MCF 10A (cell line): ENCODE results near the gene CBFA2T3. TPM values are rescaled to one million over a fixed set of nuclear protein-coding genes. Genes with fewer than 3 reads are reported as not detected.

Source experiments
- BruUV-seq: library from RNA; stranded (reverse); fragments of 400-500 nt; replicated peaks from 2 replicates; lab custom pipeline; 2021; lab: Mats Ljungman, UMichigan
- CTCF ChIA-PET: fragments of 300-600 bp; sonication (Branson Sonifier 250); formaldehyde crosslinking; extraction: SDS; loops from one replicate; lab custom pipeline; 2021; ENCODE audit warnings: antibody characterized with exemption, inconsistent platforms; lab: Yijun Ruan, JAX
- POLR2A ChIA-PET: fragments of 300-600, 350-650 bp; sonication (Branson Sonifier 250); formaldehyde crosslinking; extraction: SDS; loops from one replicate; lab custom pipeline; 2020; ENCODE audit warnings: antibody characterized with exemption, inconsistent platforms; lab: Yijun Ruan, JAX
- DNase-seq: peaks from one replicate; pipeline ENCODE4 v3.0.0-alpha.2; 2018; ENCODE audit not compliant: unreplicated experiment
- H3K27ac Mint-ChIP-seq: one replicate; pipeline ENCODE4 v1.8.0; 2022; ENCODE audit warnings: mild to moderate bottlenecking, low read depth, mixed read lengths; ENCODE audit not compliant: unreplicated experiment
- H3K27me3 Mint-ChIP-seq: one replicate; pipeline ENCODE4 v1.8.0; 2022; ENCODE audit warnings: mixed read lengths; ENCODE audit not compliant: insufficient read depth, unreplicated experiment
- H3K36me3 Mint-ChIP-seq: one replicate; pipeline ENCODE4 v1.8.0; 2022; ENCODE audit warnings: mild to moderate bottlenecking, moderate library complexity, mixed read lengths; ENCODE audit not compliant: insufficient read depth, unreplicated experiment
- H3K4me1 Mint-ChIP-seq: one replicate; pipeline ENCODE4 v1.8.0; 2022; ENCODE audit warnings: mixed read lengths; ENCODE audit not compliant: insufficient read depth, unreplicated experiment
- H3K4me3 Mint-ChIP-seq: one replicate; pipeline ENCODE4 v1.8.0; 2022; ENCODE audit warnings: mild to moderate bottlenecking, moderate library complexity, mixed read lengths; ENCODE audit not compliant: unreplicated experiment
- H3K9me3 Mint-ChIP-seq: one replicate; pipeline ENCODE4 v1.8.0; 2022; ENCODE audit warnings: mixed read lengths; ENCODE audit not compliant: unreplicated experiment
- intact Hi-C: fragments of 100-400 bp; cut with micrococcal nuclease; formaldehyde crosslinking; loops from 2 replicates; pipeline ENCODE4 v1.14.1; 2022
- total RNA-seq: library from RNA; stranded (reverse); gene quantifications from 2 replicates; pipeline ENCODE4 v1.2.3, GENCODE V29; 2022
- TF ChIP-seq, protein P1 (sequence below): fragments of 200-600 bp; IDR thresholded peaks from one replicate; pipeline ENCODE4 v1.8.0; 2022; ENCODE audit warnings: antibody characterized with exemption, mild to moderate bottlenecking; ENCODE audit not compliant: unreplicated experiment

Gene CBFA2T3
- total RNA-seq, 1 experiment from 2014 or later, result not detected

DNA sequence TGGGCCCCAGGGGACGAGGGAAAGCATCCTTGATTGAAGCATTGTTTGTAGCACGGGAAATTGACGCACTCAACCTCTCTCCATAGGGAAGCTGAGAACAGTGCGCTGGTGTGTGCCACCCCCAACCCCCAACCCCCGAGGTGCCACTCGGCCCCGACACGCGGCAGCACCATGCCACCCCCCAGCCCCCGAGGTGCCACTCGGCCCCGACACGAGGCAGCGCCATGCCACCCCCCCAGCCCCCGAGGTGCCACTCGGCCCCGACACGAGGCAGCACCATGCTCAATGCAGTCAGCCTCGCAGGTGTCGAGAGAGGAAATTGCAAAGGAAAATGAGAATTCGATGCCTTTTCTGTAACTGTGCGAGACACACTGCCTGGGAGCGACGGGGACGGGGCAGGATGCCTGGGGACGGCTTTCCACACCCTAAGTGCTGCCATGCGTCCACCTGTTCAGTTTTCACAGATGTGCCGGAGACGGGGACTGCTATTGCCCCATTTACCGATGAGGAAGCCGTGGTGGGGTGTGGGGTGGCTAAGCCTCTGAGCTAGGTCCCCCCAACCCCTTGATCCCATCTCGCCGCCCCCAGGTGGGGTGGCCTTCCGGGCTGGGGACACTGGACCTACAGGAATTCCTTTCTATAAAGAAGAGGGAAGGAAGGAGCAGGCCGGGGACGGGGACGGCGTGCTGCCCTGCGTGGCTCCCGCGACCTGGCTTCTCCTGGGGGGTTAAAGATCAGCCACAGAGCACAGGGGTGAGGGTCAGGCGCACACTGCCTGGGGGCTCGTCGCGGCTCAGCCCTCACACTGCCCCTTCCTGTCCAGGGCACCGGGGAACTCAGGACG lies 9.8 kb downstream of the CBFA2T3 start:
- intact Hi-C loops, result no loop called here
- DNase-seq, result no peak
- Mint-ChIP-seq H3K36me3 (no peaks in the 10 kb centered on the region), H3K4me3 (no peak overlapping the region), H3K9me3 (no peaks in the 10 kb centered on the region), H3K27ac (no peak overlapping the region), H3K4me1 (no peaks in the 10 kb centered on the region), H3K27me3 (peaks cover 51% of the 10 kb centered on the region)
- BruUV-seq, result no TSS peak
- CTCF ChIA-PET, result interaction anchor here (0.7 kb wide), 1 partner anchor 200 kb away, joined by 3 read pairs; no protein-coding TSS in a partner anchor
- TF ChIP-seq, protein P1, sequence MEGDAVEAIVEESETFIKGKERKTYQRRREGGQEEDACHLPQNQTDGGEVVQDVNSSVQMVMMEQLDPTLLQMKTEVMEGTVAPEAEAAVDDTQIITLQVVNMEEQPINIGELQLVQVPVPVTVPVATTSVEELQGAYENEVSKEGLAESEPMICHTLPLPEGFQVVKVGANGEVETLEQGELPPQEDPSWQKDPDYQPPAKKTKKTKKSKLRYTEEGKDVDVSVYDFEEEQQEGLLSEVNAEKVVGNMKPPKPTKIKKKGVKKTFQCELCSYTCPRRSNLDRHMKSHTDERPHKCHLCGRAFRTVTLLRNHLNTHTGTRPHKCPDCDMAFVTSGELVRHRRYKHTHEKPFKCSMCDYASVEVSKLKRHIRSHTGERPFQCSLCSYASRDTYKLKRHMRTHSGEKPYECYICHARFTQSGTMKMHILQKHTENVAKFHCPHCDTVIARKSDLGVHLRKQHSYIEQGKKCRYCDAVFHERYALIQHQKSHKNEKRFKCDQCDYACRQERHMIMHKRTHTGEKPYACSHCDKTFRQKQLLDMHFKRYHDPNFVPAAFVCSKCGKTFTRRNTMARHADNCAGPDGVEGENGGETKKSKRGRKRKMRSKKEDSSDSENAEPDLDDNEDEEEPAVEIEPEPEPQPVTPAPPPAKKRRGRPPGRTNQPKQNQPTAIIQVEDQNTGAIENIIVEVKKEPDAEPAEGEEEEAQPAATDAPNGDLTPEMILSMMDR, result no peak
- POLR2A ChIA-PET, result no interaction called here

DNA sequence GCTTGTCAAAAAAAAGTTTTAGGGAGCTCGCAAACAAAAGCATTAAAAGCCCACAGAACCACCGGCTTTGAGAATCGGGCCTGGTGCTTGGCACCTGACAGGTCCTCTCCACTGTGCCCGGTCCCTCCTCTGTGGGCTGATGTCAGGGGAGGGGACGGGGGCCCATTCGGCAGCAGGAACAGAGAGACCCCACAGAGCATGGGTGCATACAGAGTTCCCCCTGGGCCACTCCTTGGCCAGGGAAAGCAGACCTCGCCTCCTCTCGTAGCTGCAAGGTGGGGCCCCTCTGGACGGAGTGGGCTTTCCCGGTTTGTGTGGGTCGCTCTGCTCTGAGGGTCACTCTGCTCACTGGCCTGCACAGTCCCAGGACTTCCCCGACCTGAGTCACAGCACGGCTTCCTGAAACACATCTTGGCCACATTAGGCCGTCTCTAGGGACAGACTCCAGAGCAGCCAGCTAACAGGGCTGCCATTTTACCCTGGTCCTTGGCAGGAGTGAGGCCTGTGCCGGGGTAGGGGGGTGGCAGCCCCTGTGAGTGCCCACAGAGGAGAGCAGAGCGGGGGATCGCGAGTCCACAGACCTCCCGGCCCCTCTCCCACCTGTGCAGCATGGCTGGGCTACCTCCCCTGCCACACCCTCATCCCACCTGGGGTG lies 11.1 kb downstream of the CBFA2T3 start:
- Mint-ChIP-seq H3K4me1 (no peaks in the 10 kb centered on the region), H3K4me3 (no peak overlapping the region), H3K27me3 (peaks cover 49% of the 10 kb centered on the region), H3K9me3 (no peaks in the 10 kb centered on the region), H3K36me3 (no peaks in the 10 kb centered on the region), H3K27ac (no peak overlapping the region)
- TF ChIP-seq, protein P1, result no peak
- intact Hi-C loops, result no loop called here
- BruUV-seq, result no TSS peak
- no peak for DNase-seq
- ChIA-PET CTCF (no interaction called here), POLR2A (no interaction called here)

DNA sequence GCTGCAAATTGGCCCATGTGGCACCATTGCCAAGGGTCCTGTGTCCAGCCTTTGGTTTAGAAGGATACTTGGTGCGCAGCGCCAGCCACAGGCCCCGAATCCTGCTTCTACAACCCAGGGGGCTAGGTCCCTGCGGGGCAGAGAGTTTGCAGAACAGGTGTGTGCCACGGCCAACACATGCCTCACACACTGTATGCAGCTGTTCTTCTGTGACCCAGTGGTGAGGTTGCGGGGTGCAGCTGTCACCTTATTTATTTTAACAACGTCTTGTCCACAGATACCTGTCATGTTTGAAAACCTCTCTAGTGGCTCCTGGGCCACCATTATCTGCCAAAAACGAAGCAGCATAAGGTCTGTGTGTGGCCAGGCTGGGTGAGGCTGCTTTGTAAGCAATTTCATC lies 11.6 kb downstream of the CBFA2T3 start:
- DNase-seq, result no peak
- ChIA-PET POLR2A (no interaction called here), CTCF (no interaction called here)
- H3K9me3 Mint-ChIP-seq, result no peaks in the 10 kb centered on the region
- TF ChIP-seq, protein P1, result no peak
- H3K36me3 Mint-ChIP-seq, result no peaks in the 10 kb centered on the region
- peaks cover 48% of the 10 kb centered on the region for H3K27me3 Mint-ChIP-seq
- no peak overlapping the region for H3K27ac Mint-ChIP-seq
- H3K4me3 Mint-ChIP-seq, result no peak overlapping the region
- no TSS peak for BruUV-seq
- H3K4me1 Mint-ChIP-seq, result no peaks in the 10 kb centered on the region
- intact Hi-C loops, result no loop called here

DNA sequence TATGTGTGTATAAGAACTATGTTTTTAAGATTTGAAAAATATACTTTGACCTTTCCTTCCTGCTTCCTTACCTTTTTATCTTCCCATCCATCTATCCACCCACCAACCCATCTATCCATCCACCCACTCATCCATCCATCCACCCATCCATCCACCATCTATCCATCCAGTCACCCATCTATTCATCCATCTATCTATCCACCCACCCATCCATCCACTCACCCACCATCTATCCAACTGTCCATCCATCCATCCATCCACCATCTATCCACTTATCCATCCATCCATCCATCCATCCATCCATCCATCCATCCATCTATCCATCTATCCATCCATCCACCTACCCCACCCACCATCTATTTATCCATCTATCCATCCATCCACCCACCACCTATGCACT lies 12.4 kb downstream of the CBFA2T3 start:
- intact Hi-C loops, result no loop called here
- H3K27ac Mint-ChIP-seq, result no peak overlapping the region
- H3K9me3 Mint-ChIP-seq, result no peaks in the 10 kb centered on the region
- no peak overlapping the region for H3K4me3 Mint-ChIP-seq
- no TSS peak for BruUV-seq
- TF ChIP-seq, protein P1, result no peak
- H3K27me3 Mint-ChIP-seq, result peaks cover 52% of the 10 kb centered on the region
- no peak for DNase-seq
- H3K36me3 Mint-ChIP-seq, result no peaks in the 10 kb centered on the region
- H3K4me1 Mint-ChIP-seq, result no peaks in the 10 kb centered on the region
- POLR2A ChIA-PET, result no interaction called here
- CTCF ChIA-PET, result no interaction called here
